ENCODE results near the gene QKI. TPM values are rescaled to one million over a fixed set of nuclear protein-coding genes. Genes with fewer than 3 reads are reported as not detected.

Gene QKI
- total and polyA plus RNA-seq, 2 experiments from 2014 or later: 38.0 to 92.5 TPM

DNA sequence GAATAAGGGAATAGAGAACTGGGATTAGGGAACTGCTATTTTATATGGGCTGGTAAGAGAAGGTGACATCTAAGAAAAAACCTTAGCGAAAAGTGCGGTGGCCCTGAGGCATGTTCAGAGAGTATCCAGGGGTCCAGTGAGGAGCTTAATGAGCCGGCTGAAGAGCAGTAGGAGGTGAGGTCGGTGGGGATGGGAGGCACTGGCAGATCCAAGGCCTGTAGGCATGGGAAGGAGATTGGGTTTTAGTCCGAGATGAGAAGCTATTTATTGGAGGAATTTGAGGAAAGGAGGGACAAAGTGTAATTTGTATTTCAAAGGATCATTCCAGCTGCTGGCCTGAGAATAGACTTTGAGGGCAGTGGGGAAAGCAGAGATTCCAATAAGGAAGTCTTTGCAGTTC is 123.8 kb downstream of the QKI start:
- Histone ChIP-seq H4K20me1 (ENCODE audit: insufficient read depth, poor library complexity, severe bottlenecking) (peaks cover 14% of the 10 kb centered on the region), H3K27ac (no peak overlapping the region), H3K4me1 (ENCODE audit: insufficient read depth) (peaks cover 9% of the 10 kb centered on the region), H3K79me2 (peaks cover 63% of the 10 kb centered on the region), H3K9me3 (ENCODE audit: low read depth) (no peaks in the 10 kb centered on the region), H3K4me2 (no peak overlapping the region), H3K27me3 (no peaks in the 10 kb centered on the region), H3K4me3 (no peak overlapping the region), H2AFZ (no peak overlapping the region), H3K9me2 (replicated peaks; ENCODE audit: insufficient read depth) (no peaks in the 10 kb centered on the region), H3K36me3 (replicated peaks; ENCODE audit: insufficient read depth, low read depth) (no peaks in the 10 kb centered on the region)
- 77% methylated on average over 5 of the region's 5 CpGs for WGBS (ENCODE audit: low lambda C conversion rate, missing lambda C conversion rate)
- TF ChIP-seq, protein P1, sequence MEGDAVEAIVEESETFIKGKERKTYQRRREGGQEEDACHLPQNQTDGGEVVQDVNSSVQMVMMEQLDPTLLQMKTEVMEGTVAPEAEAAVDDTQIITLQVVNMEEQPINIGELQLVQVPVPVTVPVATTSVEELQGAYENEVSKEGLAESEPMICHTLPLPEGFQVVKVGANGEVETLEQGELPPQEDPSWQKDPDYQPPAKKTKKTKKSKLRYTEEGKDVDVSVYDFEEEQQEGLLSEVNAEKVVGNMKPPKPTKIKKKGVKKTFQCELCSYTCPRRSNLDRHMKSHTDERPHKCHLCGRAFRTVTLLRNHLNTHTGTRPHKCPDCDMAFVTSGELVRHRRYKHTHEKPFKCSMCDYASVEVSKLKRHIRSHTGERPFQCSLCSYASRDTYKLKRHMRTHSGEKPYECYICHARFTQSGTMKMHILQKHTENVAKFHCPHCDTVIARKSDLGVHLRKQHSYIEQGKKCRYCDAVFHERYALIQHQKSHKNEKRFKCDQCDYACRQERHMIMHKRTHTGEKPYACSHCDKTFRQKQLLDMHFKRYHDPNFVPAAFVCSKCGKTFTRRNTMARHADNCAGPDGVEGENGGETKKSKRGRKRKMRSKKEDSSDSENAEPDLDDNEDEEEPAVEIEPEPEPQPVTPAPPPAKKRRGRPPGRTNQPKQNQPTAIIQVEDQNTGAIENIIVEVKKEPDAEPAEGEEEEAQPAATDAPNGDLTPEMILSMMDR (IDR thresholded peaks at IDR 0.05; ENCODE audit: poor library complexity): no peak
- TF ChIP-seq EZH2phosphoT487 (IDR thresholded peaks at IDR 0.05; ENCODE audit: low read depth, severe bottlenecking, unreplicated experiment) (no peak), EZH2 (IDR thresholded peaks at IDR 0.05; ENCODE audit: borderline replicate concordance) (no peak)
- DNase-seq (ENCODE audit: low spot score): no peak

DNA sequence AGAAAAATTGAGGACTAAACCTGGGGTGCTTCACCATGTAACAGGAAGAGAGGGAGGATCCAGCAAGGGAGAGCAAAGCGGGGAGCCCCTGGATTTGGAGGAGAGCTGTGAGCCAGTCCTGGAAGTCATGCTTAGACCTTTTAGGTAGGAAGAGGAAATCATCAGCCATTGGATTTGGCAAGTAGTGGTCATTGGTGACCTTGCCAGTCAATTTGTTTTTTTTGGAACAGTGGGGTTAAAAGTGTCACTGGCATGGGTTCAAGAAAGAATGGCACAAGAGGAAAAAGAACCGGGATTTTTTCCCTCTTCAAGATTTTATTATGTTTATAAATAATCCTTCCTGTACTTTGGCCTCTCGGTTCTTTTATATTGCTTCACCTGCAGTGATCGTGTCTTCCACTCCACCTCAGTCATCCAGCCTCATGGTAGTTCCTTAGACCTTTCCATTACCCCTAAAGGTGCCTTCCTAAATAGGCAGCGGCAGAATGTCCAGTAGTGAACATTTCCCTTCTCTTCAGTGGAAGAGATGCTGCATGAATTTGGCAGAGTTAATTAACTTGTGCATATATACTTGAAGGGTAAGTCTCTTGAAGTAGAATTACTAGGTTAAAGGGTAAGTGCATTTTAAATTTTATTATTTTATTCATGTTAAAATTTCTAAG is 124.7 kb downstream of the QKI start:
- peaks cover 2% of the 10 kb centered on the region for H3K4me1 ChIP-seq (ENCODE audit: insufficient read depth)
- DNase-seq (ENCODE audit: low spot score): no peak
- H3K27me3 ChIP-seq: no peaks in the 10 kb centered on the region
- 76% methylated on average over 5 of the region's 5 CpGs for WGBS (ENCODE audit: low lambda C conversion rate, missing lambda C conversion rate)
- peaks cover 65% of the 10 kb centered on the region for H3K79me2 ChIP-seq
- no peak overlapping the region for H3K4me2 ChIP-seq
- no peaks in the 10 kb centered on the region for H3K9me3 ChIP-seq (ENCODE audit: low read depth)
- no peaks in the 10 kb centered on the region for H3K36me3 ChIP-seq (replicated peaks; ENCODE audit: insufficient read depth, low read depth)
- H4K20me1 ChIP-seq (ENCODE audit: insufficient read depth, poor library complexity, severe bottlenecking): peaks cover 11% of the 10 kb centered on the region
- no peak overlapping the region for H2AFZ ChIP-seq
- no peak overlapping the region for H3K27ac ChIP-seq
- H3K9me2 ChIP-seq (replicated peaks; ENCODE audit: insufficient read depth): no peaks in the 10 kb centered on the region
- no peak overlapping the region for H3K4me3 ChIP-seq
- TF ChIP-seq, protein P1 (IDR thresholded peaks at IDR 0.05; ENCODE audit: poor library complexity): no peak
- TF ChIP-seq EZH2phosphoT487 (IDR thresholded peaks at IDR 0.05; ENCODE audit: low read depth, severe bottlenecking, unreplicated experiment) (no peak), EZH2 (IDR thresholded peaks at IDR 0.05; ENCODE audit: borderline replicate concordance) (no peak)

DNA sequence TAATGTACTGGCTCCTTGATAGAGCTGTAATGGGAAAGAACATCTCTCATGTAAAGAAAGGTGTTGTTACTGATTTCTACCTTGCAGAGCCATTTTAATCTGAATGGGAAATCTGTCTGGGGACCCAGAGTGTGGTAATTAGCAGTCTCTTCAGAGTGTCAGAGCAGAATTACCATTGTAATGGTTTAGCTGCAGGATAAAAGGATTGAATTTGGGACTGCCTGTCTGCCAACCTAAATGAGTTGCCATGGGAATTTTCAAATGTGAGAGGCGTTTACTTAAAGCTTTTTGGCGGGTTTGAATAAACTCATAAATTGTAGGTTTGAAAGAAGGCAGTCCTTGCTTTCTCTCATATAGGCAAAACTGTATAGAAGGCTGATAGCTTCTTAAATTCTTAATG is 128.8 kb downstream of the QKI start:
- no peak for TF ChIP-seq EZH2 (IDR thresholded peaks at IDR 0.05; ENCODE audit: borderline replicate concordance)
- TF ChIP-seq EZH2phosphoT487 (IDR thresholded peaks at IDR 0.05; ENCODE audit: low read depth, severe bottlenecking, unreplicated experiment): no peak
- TF ChIP-seq, protein P1 (IDR thresholded peaks at IDR 0.05; ENCODE audit: poor library complexity): no peak
- Histone ChIP-seq H2AFZ (no peak overlapping the region), H3K4me2 (no peak overlapping the region), H3K27ac (no peak overlapping the region), H3K4me3 (no peak overlapping the region), H3K4me1 (ENCODE audit: insufficient read depth) (no peaks in the 10 kb centered on the region), H3K36me3 (replicated peaks; ENCODE audit: insufficient read depth, low read depth) (no peaks in the 10 kb centered on the region), H3K27me3 (no peaks in the 10 kb centered on the region), H3K9me3 (ENCODE audit: low read depth) (no peaks in the 10 kb centered on the region), H3K9me2 (replicated peaks; ENCODE audit: insufficient read depth) (no peaks in the 10 kb centered on the region), H3K79me2 (peaks cover 49% of the 10 kb centered on the region), H4K20me1 (ENCODE audit: insufficient read depth, poor library complexity, severe bottlenecking) (peaks cover 11% of the 10 kb centered on the region)
- DNase-seq (ENCODE audit: low spot score): no peak
- WGBS (ENCODE audit: low lambda C conversion rate, missing lambda C conversion rate): 75% methylated on average over 2 of the region's 2 CpGs

Data from hepatocyte (in vitro differentiated cells).